ENCODE data around the gene HHAT. TPM values are rescaled to one million over a fixed set of nuclear protein-coding genes. Genes with fewer than 3 reads are reported as not detected.

The HHAT gene
- total RNA-seq, 1 donor from 2014 or later = 4.3 TPM

- ATAC-seq (no peak), DNase-seq (no peak)
- no peak for TF ChIP-seq CTCF (IDR thresholded peaks at IDR 0.05)
- no peaks in the 10 kb centered on the region for H3K27me3 ChIP-seq
- H3K27ac ChIP-seq = no peak overlapping the region
- H3K36me3 ChIP-seq = no peaks in the 10 kb centered on the region
- intact Hi-C loops (cut with DNase I) = no loop called here
- no peak overlapping the region for H3K4me3 ChIP-seq
- no peaks in the 10 kb centered on the region for H3K9me3 ChIP-seq
- H3K4me1 ChIP-seq = peaks cover 7% of the 10 kb centered on the region
These were observed 44.9 kb downstream of the HHAT start for GRCh38 chr1:210373628-210373877.

DNA sequence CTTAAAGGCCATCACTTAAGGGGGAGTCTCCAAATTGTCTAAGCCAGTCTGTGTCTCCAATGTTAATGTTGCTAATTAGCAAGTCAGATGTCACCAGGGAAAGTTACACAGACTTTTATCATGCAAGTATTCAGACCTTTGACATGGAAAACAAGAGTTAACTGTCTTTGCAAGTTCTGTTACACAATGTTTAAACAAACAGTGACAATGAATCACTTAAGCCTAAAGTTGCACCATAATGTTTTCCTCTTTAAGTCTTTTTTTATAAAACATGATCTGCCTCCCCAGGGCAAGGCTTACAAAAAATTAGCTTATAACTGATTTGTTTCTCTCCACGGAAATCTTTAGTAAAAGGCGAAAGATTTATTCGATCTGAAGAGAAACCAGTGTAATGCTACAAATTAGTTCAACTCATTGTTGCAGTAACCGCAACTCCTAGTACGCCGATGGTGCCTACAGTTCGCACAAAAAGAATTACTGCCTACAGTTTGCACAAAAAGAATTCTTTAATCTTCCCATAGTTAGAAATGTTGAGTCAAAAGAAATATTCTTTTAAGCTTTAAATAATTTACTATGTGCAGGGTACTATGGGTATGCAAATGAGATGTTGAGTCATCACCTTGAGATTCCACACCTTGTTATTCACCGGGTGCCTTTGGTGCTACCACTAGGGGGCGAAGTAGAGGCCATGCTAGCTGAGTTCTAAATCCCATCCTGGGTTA lies 45.3 kb downstream of the HHAT start:
- peak overlapping the region; percentile 71 for H3K27ac ChIP-seq
- peak; percentile 89 for ATAC-seq
- no peak for DNase-seq

GRCh38 chr1:210374600-210374953 lies 45.9 kb downstream of the HHAT start:
- no peak for TF ChIP-seq CTCF (IDR thresholded peaks at IDR 0.05)
- Histone ChIP-seq H3K4me1 (peaks cover 7% of the 10 kb centered on the region), H3K9me3 (no peaks in the 10 kb centered on the region), H3K27ac (no peak overlapping the region), H3K27me3 (no peaks in the 10 kb centered on the region), H3K36me3 (no peaks in the 10 kb centered on the region), H3K4me3 (no peak overlapping the region)
- DNase-seq (no peak), ATAC-seq (no peak)
- intact Hi-C loops (cut with DNase I) = no loop called here

More for the DNA sequence above, 45.3 kb downstream of the HHAT start:
- H3K36me3 ChIP-seq = no peaks in the 10 kb centered on the region
- TF ChIP-seq CTCF (IDR thresholded peaks at IDR 0.05) = peak; percentile 69
- intact Hi-C loops (cut with DNase I) = no loop called here
- no peaks in the 10 kb centered on the region for H3K27me3 ChIP-seq
- H3K4me1 ChIP-seq = peaks cover 7% of the 10 kb centered on the region
- H3K4me3 ChIP-seq = no peak overlapping the region
- H3K9me3 ChIP-seq = no peaks in the 10 kb centered on the region

GRCh38 chr1:210376836-210377372 lies 48.2 kb downstream of the HHAT start:
- ATAC-seq (no peak), DNase-seq (no peak)
- no peak for TF ChIP-seq CTCF (IDR thresholded peaks at IDR 0.05)
- peaks cover 7% of the 10 kb centered on the region for H3K4me1 ChIP-seq
- H3K27me3 ChIP-seq = no peaks in the 10 kb centered on the region
- no peaks in the 10 kb centered on the region for H3K9me3 ChIP-seq
- intact Hi-C loops (cut with DNase I) = no loop called here
- no peak overlapping the region for H3K4me3 ChIP-seq
- no peak overlapping the region for H3K27ac ChIP-seq
- no peaks in the 10 kb centered on the region for H3K36me3 ChIP-seq

- no peak for ATAC-seq
- no peak for DNase-seq
- H3K9me3 ChIP-seq = no peaks in the 10 kb centered on the region
- no peaks in the 10 kb centered on the region for H3K27me3 ChIP-seq
- H3K4me3 ChIP-seq = no peak overlapping the region
- no peaks in the 10 kb centered on the region for H3K36me3 ChIP-seq
- peaks cover 7% of the 10 kb centered on the region for H3K4me1 ChIP-seq
- intact Hi-C loops (cut with DNase I) = no loop called here
- H3K27ac ChIP-seq = no peak overlapping the region
- TF ChIP-seq CTCF (IDR thresholded peaks at IDR 0.05) = no peak
These were observed 49.1 kb downstream of the HHAT start for GRCh38 chr1:210377731-210378333.

Measured in upper lobe of right lung (tissue), 1 donor.